PFSK-1 (cell line): ENCODE measurements around the gene NPAT.

Source experiments
- FOXP2 ChIP-seq: optimal IDR thresholded peaks from 2 replicates; pipeline ENCODE3; 2011; ENCODE audit warnings: borderline replicate concordance, control low read depth, inconsistent platforms; ENCODE audit not compliant: insufficient read depth; ENCODE audit errors: extremely low read length, extremely low read depth
- POLR2AphosphoS5 ChIP-seq: IDR thresholded peaks from 2 replicates; pipeline ENCODE4 v1.6.1; 2012; ENCODE audit warnings: low read depth, mild to moderate bottlenecking, control low read depth, low read length, moderate library complexity
- REST ChIP-seq, 2 experiments: IDR thresholded peaks; 2 replicates each; pipeline versions ENCODE4 v1.6.1 to v1.8.0; 2011 to 2012; ENCODE audit warnings: low read depth in 2 of 2, low read length in 2 of 2, control low read depth in 1 of 2, inconsistent platforms in 1 of 2, mild to moderate bottlenecking in 1 of 2, moderate library complexity in 1 of 2; ENCODE audit not compliant: insufficient read depth in 1 of 2
- TAF1 ChIP-seq: IDR thresholded peaks from 2 replicates; pipeline ENCODE4 v1.6.1; 2012; ENCODE audit warnings: low read length, control low read depth, borderline replicate concordance; ENCODE audit not compliant: insufficient read depth

- TF ChIP-seq POLR2AphosphoS5 (no peak), TAF1 (no peak), REST (IDR thresholded peaks at IDR 0.05; ENCODE audit: insufficient read depth in 1 of 2, low read depth in 2 of 2, low read length in 2 of 2) (no peak), FOXP2 (no peak)
These were observed 52.3 kb downstream of the NPAT start for GRCh38 chr11:108170184-108170583.
